Measurements from ENCODE around the gene RBPJ. TPM values are rescaled to one million over a fixed set of nuclear protein-coding genes. Genes with fewer than 3 reads are reported as not detected.

RBPJ gene
- 10 to 100 TPM; 28.7 to 65.6 (median 37.1) TPM for total RNA-seq

GRCh38 chr4:26320538-26321372 lies at the start of gene RBPJ:
Gene RBPJ, plus strand, starts transcription at chr4:26321014. Its CDS starts 15 bp downstream, at chr4:26321029.
- Histone ChIP-seq H3K4me1 (peaks cover 0 to 58% (median 11%) of the 10 kb centered on the region in 3 donors), H3K4me3 (peak within 1 kb of the TSS; percentile 56 to 92 (median 72)), H3K36me3 (no peaks in the 10 kb centered on the region), H3K27ac (peak within 1 kb of the TSS; percentile 92 to 99 (median 98)), H3K27me3 (peaks cover 0 to 3% (median 0%) of the 10 kb centered on the region in 4 donors), H3K9me3 (peaks cover 0 to 10% (median 1%) of the 10 kb centered on the region in 3 donors)
- intact Hi-C loops (cut with DNase I), result loop anchor here (10.0 kb wide), 1 partner anchor 236 kb away; no protein-coding TSS in a partner anchor
- peak; percentile 63 for DNase-seq
- TF ChIP-seq POLR2A (IDR thresholded peaks at IDR 0.05), result peak in 2 of 4 donors; percentile 67 to 79
- peak in 1 of 6 experiments; percentile 6 for TF ChIP-seq CTCF (IDR thresholded peaks at IDR 0.05)
- WGBS, 2 donors, result 0 to 1% methylated on average over 34 to 35 of the region's 102 CpGs

DNA sequence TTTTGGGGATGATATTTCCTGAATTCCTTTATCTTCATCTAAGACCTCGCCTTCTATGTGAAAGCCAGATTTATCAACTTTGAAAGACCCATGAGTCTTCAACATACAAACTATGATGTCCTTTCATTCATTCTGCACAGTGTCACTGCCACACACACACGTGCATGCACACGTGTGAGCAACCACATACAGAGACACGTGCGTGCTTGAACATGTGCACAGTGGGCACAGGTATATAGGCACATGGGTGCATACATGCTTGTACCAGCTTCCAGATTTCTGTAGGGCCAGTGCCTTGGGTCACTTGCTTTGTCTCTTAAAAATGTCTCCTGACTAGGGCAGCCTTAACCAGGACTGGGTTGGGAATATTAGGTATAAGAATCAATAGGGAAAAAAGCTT lies 49.1 kb upstream of the RBPJ start:
- intact Hi-C loops (cut with DNase I), result no loop called here
- DNase-seq, result no peak
- Histone ChIP-seq H3K4me3 (no peak overlapping the region), H3K9me3 (no peaks in the 10 kb centered on the region), H3K4me1 (peaks cover 0 to 27% (median 0%) of the 10 kb centered on the region in 3 donors), H3K27ac (no peak overlapping the region), H3K27me3 (no peaks in the 10 kb centered on the region), H3K36me3 (no peaks in the 10 kb centered on the region)
- TF ChIP-seq CTCF (IDR thresholded peaks at IDR 0.05) (no peak), POLR2A (IDR thresholded peaks at IDR 0.05) (no peak)
- WGBS, 2 donors, result 87 to 95% methylated on average over 5 of the region's 5 CpGs

DNA sequence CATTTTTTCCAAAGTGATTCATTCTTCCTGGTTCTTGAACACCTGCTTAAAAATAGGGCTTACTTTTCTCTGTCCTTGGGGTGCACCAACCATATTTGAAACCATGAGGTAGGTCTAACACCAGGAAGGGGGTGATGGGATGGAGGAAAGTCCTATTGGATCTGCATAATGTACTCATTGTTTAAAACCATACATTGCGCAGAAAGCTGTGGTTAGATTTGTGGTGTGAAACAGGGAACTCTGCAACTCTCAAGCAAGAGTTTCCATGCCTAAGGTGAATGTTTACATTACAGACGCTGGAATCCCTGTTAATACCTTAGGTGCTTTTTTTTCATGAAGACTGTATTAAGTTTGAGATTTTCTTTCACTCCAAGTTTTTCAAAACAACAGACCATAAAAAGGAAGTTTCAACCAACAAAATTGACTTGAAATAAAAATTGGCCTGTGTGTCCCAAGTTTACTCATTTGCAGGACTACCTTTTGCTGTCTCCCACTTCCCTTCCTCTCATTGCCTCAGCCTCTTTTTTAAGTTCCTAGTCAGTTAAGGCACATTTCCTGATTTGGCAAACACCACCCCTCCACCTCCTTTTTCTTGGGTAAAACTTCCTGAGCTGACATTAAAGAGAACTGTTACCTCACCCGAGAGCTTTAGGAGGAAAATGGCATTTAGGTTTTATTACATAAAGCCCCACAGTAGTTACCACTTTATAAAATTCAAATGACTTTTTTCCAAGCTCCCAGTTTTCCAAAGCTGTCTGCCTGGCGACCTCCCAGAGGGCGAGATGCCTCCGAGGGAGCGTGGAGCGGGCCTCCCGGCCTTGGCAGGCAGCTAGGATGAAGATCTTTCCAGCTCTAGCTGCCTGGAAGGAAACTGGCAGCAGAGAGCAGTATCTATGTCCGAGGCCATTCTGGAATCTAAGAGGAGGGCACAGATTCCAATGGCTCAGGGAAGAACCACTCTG lies 47.9 kb upstream of the RBPJ start:
- H3K9me3 ChIP-seq, result no peaks in the 10 kb centered on the region
- WGBS, 2 donors, result 32% methylated on average over 4 to 9 of the region's 10 CpGs
- intact Hi-C loops (cut with DNase I), result no loop called here
- H3K4me3 ChIP-seq, result no peak overlapping the region
- H3K27ac ChIP-seq, result peak overlapping the region in 3 of 4 donors; percentile 22 to 49 (median 39)
- H3K27me3 ChIP-seq, result no peaks in the 10 kb centered on the region
- no peak for DNase-seq
- H3K36me3 ChIP-seq, result no peaks in the 10 kb centered on the region
- H3K4me1 ChIP-seq, result peaks cover 0 to 18% (median 0%) of the 10 kb centered on the region in 3 donors
- TF ChIP-seq CTCF (IDR thresholded peaks at IDR 0.05) (no peak), POLR2A (IDR thresholded peaks at IDR 0.05) (no peak)

DNA sequence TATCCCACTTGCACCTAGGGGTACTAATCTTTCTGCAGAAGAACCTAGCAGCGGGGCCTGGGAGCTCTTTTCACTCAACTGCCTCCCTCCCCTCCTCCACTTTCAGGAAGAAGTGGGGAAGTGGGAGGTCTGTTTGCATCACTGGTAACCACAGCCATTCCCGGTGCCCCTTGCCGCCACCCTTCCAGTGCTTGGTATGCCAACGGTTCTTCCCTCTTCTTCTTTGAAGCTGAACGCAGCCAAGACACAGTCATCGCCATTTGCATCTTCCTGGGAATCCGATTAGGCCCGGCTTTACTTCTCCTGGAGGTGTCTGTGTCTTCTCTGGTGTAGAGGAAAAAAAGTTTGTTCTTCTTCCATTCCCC lies 47.2 kb upstream of the RBPJ start:
- TF ChIP-seq POLR2A (IDR thresholded peaks at IDR 0.05) (no peak), CTCF (IDR thresholded peaks at IDR 0.05) (no peak)
- Histone ChIP-seq H3K27ac (peak overlapping the region in 3 of 4 donors; percentile 22 to 49 (median 39)), H3K27me3 (no peaks in the 10 kb centered on the region), H3K9me3 (no peaks in the 10 kb centered on the region), H3K4me3 (no peak overlapping the region), H3K36me3 (no peaks in the 10 kb centered on the region), H3K4me1 (peaks cover 0 to 11% (median 0%) of the 10 kb centered on the region in 3 donors)
- intact Hi-C loops (cut with DNase I), result no loop called here
- DNase-seq, result no peak
- 59 to 78% methylated on average over 8 of the region's 8 CpGs for WGBS, 2 donors

Measured in esophagus squamous epithelium (tissue), 5 donors.